HG03196 (cell line): ENCODE results near the gene IQCH.

Experiments
- ATAC-seq: cut with Tn5 transposase; IDR thresholded peaks from one replicate; pipeline ENCODE4 v1.9.1; 2021; ENCODE audit not compliant: unreplicated experiment

The IQCH gene

DNA sequence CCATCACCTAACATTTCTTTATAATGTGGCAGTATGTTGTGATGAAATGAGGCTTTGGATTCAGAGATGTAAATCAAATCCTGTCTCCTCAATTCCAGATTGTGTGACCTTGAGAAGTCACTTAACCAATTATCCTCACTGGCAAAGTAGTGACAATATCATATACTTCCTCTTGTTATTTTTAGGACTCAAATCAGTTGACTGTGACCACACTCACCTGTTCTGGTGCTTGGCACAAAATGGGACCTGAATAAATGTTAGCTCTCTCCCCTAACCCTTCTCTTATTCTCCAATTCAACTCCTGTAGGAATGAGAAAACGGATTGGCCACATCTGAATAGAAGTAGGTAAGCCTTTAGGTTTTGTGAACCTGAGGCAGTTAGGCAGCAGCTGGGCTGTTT, 42.1 kb downstream of the IQCH start:
- ATAC-seq = no peak

DNA sequence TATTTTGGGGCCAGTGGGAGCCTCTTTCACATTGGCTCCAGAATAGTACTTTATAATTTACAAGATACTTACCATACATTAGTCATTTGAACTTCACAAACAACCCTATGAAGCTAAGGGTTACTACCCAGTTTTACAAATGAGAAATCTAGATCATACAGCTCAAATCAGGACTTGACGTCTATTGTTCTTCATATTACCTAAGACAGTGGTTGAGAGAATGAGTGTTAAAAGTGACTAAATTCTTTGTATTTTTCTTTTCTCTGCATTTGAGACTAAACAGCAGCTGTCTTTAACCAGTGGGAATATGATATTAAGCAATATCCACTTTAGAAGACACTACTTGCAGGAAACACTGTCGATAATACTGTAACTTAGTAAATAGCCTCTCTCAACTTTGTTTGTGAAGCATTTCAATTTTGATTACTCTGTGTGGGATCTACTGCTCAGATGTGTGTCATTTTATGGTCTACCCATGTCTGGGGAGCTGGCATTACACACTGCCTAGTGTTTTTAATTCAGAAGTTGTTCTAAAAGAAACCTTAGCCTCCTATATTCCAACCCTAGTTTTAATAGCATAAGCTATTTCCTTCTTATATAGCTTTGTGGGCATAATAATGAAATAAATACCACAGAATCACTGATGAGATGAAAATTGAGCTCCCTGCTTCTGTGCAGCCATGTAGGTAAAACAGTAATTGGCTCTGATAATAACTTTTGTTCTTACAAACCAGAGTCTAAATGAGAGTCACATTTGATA, 45.9 kb downstream of the IQCH start:
- ATAC-seq = no peak

DNA sequence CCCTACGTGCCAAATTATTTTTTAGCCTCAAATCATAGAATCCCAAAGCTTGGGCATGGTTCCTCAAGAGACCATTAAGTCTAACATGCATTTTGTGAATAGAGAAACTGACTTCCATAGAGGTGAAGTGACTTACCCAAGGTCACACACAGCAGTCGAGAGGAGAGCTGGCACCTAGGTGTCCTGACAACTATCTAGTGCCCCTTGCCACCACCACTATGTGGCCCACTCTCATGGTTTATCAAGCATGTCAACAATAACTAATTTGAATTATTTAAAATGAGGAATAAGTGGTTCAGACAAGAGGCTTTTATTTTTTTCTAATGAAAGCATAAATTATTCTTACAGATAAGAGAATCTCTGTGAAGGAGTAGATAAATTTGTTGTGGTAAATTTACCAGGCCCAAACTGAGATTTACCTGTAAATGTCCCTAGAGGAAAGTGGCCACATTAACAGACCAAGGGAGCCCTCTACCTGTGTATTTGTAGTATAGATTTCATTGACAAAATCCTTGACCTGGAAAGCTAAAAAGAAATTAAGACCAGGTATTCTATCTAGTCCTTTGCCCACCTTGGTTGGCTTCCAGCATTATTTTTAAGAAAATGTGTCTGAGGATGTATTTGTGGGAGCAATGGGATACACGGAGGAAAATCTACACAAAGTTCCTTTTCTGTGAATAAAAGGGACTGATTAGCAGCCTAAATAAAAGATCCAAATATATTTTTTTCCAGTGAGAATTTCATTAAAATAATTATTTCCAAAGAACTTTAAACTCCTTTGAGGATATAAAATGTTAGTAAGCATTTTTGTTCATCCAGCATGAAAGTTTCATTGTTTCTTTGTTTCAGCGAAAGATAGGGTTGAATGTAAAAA, 49.1 kb downstream of the IQCH start:
- ATAC-seq = no peak

DNA sequence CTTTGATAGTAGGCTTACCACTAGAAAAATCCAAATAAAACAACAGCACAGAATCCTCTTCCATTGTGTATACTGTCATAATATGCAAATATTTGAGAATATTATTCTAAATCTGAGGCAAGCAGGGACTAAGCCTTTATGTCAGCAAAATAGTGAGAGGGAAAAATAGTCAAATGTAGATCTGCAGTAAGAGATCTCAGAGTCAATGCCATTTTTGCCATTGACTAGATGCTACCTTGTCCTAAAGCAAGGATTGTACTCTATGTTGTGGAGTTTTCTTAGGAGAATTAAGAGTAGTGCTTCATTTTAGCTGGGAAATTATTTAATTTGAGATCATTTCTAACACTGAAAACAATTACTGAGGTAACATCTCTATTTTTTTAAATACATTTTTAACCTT, 50.2 kb downstream of the IQCH start:
- no peak for ATAC-seq

DNA sequence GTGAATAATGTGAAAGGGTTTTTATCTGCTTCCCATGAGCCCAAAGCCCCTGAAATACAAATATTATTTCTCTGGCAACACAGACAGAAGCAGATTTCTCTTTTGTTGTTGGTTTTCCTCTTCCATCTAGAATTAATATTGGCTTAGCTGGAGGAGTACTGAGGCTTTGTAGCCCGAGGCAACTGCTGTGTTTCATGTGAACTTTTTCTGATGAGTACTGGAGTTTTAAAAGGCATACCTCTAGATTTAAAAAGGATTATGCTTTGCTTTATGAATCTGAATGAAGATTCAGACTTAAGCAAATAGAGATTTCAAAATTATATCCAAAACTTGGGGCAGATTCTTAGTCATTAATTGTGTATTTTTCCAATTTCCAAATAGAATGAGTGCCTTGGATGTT, 50.9 kb downstream of the IQCH start:
- no peak for ATAC-seq

DNA sequence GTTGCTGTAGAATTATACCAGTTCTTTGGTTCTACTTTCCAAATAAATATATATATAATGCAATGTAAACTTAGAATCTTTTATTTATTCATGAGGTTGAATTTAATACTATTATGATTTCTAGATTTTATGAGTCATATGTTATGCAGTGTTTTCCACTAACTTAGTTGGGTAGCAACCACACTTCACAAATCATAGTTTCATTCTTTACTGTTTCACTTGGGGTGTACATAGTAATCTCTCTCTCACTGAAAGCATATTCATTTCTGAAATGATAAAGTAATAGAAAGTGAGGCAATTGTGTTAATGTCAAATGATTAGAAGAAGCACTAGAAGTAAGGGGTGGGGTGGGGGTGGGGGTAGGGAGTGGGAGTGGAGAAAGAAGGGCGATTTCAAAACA, 52.6 kb downstream of the IQCH start:
- no peak for ATAC-seq

DNA sequence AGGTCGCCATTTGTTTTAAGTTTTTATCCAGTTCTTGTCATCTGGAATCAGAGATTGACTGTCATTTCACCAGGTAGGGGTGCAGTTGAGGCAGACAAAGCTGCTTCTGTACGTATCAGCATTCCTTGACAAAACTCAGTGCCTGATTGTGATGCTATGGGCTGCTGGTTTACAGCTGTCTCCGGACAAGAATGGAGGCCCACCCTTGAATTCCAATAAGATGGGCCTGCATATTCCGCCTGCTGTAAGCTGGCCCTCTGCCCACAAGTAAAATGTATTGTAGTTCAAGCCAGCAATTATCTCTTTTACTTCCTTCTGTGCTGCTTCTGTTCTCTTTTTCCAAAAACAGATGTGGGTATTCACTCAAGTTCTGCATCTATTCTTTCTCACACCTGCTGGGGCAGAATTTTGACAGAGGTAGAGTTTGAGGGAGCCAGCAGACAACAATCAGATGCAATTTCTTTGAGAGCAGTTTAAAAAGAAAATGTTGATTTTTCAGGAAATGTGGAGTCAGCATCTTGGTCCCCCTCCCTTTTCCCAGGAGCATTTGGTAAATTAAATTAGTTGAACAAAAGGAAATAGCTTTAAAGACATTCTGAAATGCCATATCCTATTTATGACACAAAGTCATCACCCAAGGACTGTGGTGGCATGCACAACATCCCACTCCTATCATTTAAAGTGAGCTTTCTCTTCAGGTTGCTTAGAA, 53.5 kb downstream of the IQCH start:
- no peak for ATAC-seq

DNA sequence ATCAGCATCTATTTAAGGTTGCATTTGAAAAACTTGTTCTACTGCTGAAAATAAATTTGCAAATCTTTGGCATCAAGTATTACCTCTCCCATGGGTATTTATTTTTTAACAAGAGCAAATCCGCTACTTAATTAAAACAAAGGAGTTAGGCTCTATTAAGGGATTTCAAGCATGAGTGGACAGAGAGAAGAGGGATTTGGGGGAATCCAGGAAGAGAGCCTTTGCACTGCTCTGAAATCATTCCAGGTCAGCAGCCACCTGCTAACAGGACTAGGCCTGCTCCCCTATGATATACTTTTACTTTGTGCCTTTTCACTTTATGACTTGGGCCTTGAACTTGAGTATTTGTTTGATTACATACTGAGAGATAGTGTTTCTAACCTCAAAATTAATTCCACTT, 57.1 kb downstream of the IQCH start:
- ATAC-seq = no peak

DNA sequence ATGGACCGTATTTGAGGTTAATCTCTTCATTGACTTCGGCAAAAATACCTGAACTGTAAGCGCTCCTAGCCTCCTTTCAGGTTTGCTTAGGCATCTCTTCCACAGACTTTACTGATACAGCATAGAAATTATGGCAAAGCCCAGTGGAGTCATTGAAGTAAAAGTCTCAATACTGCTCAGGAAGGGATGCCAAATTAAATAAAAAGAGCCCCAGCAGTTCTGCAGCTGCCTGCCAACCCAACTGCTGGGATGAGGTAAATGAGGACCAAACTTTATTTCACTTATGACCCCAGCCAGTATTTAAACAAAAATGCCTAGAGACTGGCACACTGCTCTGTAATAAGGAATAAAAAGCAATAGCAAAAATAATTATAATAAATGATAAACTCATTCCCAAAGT, 65.4 kb downstream of the IQCH start:
- no peak for ATAC-seq

DNA sequence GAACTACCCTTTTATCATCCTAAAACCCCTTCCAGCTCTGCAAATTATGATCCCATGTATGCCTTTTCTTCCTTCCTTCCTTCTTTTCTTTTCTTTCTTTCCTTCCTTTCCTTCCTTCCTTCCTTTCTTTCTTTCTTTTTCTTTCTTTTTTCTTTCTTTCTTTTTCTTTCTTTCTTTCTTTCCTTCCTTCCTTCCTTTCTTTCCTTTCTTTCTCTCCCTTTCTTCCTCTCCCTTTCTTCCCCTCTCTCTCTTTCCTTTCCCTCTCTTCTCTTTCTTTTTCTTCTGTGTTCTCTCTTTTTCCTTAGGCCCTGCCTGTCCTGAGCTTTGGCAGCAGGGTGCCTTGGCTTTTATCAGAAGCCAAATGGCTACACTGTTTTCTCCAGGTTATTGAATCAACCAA, 66.8 kb downstream of the IQCH start:
- no peak for ATAC-seq

DNA sequence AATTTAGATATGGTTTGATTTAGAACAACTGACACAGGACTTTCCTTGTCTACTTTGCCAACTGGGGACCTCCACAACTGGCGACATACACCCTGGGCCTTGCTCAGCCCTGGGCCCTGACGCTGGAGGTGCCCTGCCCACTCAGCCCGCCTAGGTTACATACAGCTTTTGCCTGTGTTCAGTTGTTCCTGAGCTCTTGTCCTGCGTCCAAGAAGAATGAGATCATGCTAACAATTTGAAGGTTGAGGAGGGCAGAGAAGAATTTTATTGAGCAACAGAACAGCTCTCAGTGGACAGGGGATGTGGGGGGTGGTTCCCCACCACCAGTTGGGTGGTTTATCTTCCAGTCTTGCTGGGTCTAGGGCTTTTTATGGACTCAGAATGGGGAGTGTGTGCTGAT, 67.9 kb downstream of the IQCH start:
- no peak for ATAC-seq

DNA sequence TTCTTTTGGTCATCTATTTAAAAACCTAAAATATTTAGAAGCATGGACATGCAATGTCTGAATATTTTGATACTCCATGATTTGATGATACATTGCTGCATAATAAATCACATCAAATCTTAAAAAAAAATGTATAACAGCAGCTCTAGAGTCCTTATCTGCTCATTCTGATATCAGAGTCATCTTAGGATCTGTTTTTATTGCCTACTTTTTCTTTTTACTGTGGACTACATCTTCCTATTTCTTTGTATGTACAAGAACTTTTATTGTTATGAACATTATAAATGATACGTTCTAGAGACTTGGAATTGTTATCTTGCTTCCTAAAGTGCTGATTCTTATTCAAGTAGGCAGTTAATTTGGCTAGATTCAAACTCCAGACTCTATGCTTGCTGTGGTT, 72.7 kb downstream of the IQCH start:
- no peak for ATAC-seq

DNA sequence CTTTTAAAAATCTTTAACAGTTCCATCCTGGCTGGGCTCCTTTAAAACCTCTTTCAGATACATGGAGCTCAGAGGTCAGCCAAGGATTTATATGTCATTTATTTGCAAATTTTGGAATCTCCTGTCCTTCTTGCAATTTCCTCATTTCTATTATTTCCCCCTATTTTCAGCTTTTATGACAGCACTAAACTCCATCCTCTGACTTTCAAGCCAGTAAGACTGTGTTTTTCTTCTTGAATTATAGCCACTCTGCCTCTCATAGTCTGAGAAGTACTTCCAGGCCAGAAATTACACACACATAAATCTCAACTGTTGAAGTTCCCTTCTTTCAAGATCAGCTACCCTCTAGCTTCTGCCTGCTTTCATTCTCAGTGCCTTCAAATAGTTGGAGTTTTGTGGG, 73.2 kb downstream of the IQCH start:
- no peak for ATAC-seq

DNA sequence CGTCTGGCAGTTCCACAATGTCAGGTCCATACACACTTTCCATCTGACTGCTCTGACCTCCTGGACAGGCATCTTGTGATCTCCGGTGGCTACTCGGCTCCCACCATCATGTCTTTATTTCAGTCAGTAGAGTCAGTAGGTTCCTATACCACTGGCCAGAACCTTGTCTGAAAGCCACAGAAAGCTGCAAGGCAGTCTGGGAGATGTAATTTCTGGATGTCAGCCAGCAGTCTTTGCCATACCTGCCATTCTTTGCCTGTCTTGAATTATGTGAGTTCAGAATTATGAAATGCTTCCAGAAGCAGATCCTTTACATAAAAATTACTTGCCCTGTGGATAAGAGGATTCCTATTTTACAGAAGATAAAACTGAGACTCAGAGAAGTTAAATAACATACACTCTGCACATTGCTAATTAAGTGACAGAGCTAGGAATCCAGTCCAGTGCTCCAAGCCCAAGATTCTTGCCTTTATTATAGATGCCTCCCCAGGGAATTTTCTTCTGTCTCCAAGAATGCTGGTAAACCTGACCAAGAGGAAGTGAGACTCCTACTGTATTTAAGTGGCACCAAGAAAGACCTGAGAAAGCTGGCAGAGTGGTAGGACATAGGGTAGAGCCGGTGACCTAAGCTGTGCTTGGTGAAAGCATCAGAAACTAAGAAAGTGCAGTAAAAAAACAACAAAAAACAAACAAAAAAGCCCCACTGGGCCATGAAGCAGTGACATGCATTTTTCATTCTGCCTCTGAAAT, 75.6 kb downstream of the IQCH start:
- ATAC-seq = no peak

DNA sequence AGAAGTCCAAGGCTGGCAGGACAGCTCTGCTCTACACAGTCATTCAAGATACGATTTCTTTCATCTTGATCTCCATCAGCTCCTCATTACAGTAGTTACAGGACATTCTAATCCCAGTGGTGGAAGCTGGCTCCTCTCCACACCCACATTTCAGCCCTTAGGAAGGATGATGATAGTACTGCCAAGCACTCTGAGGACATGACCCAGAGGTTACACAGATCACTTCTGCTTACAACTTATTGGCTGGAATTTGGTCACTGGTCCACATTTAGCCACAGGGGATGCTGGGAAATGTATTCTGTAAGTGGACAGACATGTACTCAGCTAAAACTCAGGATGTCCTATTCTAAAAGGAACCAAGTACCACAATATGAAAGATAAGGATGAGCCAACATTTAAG, 77.1 kb downstream of the IQCH start:
- ATAC-seq = no peak

DNA sequence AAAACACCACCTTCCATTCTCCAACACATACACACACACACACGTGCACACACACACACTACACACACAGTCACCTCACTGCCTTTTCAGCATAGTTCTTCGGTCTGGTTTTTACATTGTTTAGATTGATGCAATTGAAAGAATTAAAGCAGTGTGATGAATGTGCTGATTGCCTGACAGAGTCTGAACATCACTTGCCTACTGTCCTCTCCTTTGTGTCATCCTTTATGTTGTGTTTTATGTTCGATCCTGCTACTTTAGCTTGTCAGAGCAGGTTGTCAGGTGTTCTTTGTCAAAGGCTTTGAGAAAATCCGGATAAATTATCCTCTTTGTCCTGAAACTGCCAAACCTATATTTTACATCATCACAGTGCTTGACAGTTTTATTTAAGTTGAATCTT, 80.4 kb downstream of the IQCH start:
- no peak for ATAC-seq

DNA sequence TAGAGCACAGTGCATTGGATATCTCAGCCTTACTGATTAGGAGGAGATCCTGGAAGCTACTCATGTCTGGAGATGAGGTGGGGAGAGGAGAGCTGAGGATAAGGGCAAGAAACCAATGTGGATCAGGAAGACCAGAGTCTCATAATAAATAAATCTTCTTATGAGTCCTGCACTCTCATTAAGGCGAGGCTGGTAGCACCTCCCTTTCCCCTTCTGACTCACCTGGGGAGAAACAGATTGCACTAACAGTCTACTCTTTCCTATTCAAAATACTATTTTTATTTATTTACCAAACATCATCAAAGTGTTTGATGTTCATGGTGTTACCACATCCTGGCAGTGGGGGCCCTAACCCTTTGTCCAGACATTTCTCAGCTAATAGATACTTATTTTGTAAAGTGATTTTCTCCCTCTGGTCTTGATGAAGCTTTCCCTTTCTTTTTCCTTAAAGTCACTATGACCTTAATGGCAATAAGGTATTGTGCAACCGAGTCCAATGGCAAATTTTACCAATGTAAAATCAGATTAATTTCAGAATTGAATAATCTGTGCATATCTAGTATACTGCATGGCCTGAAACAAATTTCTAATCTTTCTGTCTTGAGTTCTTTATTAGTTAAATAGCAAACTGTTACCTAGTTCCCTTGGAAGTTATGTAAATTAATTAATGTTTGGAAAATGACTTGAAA, 81.1 kb downstream of the IQCH start:
- ATAC-seq = no peak

DNA sequence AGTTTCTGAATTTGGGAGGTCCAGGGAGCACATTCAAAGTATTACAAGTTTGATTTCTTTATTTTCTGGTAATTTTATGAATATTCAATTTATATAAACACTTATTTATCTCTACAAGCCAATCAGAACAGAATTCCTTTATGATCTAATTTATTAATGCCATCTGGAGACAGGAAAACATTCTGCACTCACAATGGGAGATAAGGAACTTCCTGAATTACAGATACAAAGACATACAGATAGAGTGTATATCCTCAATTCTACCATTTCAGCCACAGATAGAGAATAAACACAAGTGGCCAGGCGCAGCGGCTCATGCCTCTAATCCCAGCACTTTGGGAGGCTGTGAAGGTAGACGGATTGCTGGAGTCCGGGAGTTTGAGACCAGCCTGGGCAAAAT, 86.0 kb downstream of the IQCH start:
- no peak for ATAC-seq

DNA sequence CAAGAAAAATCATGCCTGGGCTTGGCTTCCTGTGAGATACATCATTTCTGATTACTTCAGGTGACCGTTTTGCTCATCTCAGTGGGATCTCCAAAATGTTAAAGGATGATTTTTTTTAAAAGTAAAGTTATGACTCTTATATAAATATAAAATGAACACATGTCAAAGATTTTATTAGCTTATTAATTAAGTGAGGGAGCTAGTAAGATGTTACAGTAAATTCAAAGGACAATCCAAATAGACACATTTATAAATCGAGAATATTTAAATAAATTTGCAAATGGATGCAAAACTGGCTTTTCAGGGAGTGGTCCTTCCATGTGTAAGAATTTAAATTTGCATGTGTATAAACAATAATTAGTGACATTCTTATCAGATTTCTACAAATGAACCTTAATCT, 87.0 kb downstream of the IQCH start:
- ATAC-seq = no peak

DNA sequence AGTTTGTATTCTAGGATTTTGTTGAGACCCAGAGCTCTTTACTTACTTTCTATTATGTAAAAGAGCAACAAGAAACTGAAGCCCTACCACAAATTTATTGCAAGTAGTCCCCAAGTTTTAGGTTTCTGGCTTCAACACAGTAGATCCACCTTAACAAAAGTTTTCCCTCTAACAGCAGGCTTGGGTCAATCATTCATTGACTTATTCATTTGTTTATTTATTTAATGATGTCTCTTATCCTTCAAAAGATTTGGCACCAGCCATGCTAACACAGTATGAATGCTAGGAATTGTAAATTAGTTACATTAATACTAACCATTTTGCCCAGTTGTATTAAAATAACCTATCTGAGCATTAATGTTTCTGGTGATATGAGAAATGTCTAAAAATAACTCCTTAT, 88.6 kb downstream of the IQCH start:
- ATAC-seq = no peak

DNA sequence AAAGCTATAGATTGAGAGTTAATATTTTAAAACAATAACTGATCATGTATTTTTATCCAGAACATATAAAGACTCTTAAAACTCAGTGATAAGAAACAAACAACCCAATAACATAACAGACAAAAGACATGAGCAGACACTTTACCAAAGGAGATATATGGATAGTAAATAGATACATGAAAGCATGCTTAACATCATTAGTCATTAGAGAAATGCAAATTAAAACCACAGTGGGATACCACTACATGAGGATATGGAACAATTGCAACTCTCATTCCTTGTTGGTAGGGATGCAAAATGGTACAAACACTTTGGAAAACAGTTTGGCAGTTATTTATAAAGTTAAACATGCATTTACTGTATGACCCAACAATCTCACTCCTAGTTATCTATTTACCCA, 95.0 kb downstream of the IQCH start:
- no peak for ATAC-seq
